ENCODE measurements around the gene CPNE8. TPM values are rescaled to one million over a fixed set of nuclear protein-coding genes. Genes with fewer than 3 reads are reported as not detected.

CPNE8 gene
- total RNA-seq, 2 donors from 2014 or later: 11.7 to 33.3 TPM

GRCh38 chr12:38695057-38695456 lies 210.3 kb downstream of the CPNE8 start:
- no peak for TF ChIP-seq CTCF (IDR thresholded peaks at IDR 0.05)
- Histone ChIP-seq H3K9ac (ENCODE audit: low read depth in 2 of 2, low read length in 2 of 2) (no peak overlapping the region), H3K9me3 (no peaks in the 10 kb centered on the region), H3K4me1 (no peaks in the 10 kb centered on the region), H3K27ac (no peak overlapping the region), H3K27me3 (no peaks in the 10 kb centered on the region), H3K4me3 (no peak overlapping the region), H3K36me3 (no peaks in the 10 kb centered on the region)
- DNase-seq: no peak
- intact Hi-C loops (cut with DNase I): no loop called here

DNA sequence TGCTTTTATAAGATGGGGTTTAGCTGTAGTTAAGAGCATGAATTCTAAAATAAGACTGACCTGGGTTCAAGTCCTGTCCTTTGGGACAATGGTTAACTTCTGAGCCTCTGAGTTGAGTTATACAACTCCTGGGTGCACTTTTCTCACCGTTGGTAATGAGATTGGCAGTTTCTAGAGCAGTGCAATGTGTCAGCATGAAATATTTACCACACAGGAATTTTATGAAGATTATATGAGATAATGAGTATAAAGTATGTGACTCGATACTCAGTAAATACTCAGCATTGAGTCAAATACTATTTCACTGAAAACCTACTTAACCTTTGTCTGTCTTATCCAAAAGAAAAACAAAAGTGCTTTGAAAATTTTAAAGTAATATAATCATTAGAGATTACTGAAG lies 214.2 kb downstream of the CPNE8 start:
- Histone ChIP-seq H3K27me3 (no peaks in the 10 kb centered on the region), H3K36me3 (no peaks in the 10 kb centered on the region), H3K9me3 (no peaks in the 10 kb centered on the region), H3K27ac (no peak overlapping the region), H3K4me1 (no peaks in the 10 kb centered on the region), H3K9ac (ENCODE audit: low read depth in 2 of 2, low read length in 2 of 2) (no peak overlapping the region), H3K4me3 (no peak overlapping the region)
- TF ChIP-seq CTCF (IDR thresholded peaks at IDR 0.05): no peak
- intact Hi-C loops (cut with DNase I): no loop called here
- DNase-seq: no peak

DNA sequence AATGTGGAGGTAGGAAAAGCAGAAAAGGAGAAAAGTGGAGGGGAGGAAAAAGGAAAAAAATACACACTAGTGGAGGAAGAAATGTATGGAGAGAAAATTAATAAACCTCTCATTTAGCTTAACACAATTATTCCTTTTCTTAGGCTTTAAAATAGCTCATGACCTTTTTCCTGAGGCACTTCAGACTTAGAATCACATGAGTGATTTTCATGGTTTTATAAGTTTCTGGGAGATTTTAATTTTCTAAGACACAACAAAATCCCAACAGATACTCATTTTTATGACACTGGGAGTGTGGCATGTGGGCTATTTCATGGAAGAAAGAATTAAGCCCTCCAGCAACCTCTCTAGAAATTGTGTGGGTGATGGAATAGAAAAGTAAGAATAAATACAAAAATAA lies 214.7 kb downstream of the CPNE8 start:
- H3K27me3 ChIP-seq: no peaks in the 10 kb centered on the region
- no peak overlapping the region for H3K27ac ChIP-seq
- TF ChIP-seq CTCF (IDR thresholded peaks at IDR 0.05): no peak
- H3K36me3 ChIP-seq: no peaks in the 10 kb centered on the region
- H3K9ac ChIP-seq (ENCODE audit: low read depth in 2 of 2, low read length in 2 of 2): no peak overlapping the region
- H3K9me3 ChIP-seq: no peaks in the 10 kb centered on the region
- no peak overlapping the region for H3K4me3 ChIP-seq
- DNase-seq: no peak
- H3K4me1 ChIP-seq: no peaks in the 10 kb centered on the region
- intact Hi-C loops (cut with DNase I): no loop called here

DNA sequence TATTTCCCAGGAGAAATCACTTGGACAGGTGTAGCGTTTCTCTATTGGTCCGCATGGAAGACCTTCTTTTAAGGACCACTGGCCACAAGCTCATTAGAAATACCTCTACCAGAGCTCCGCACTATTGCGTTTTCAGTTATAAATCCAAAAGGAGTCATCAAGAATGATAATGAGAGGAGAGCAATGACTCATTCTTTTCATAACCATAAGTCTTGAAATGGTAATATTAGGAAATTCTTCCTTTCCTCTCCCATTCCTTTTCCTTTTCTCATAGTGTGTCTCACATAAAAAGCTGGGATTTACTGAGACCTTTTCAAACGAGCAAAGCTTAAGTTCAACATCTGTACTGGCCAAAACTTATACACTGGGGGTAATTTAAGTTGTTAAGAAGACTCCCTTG lies 215.7 kb downstream of the CPNE8 start:
- intact Hi-C loops (cut with DNase I): no loop called here
- TF ChIP-seq CTCF (IDR thresholded peaks at IDR 0.05): no peak

DNA sequence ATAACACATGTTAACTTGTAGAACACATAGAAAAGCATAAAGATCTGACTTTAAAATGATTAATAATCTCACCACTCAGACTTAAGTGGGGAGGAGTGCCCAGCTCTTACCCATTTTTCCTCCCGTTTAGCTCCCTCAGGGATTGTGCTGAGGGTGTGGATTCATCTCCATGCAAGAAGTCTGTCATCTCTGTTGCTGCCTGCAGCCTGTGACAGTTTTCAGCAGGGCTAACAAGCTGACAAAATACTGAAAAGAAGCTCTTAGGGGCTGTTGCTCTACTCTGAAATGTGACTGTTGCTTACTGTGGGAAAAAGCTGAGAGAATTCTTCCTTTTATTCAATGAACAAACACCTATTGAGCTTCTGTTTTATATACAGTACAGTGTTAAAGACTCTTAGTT lies 216.2 kb downstream of the CPNE8 start:
- H3K4me1 ChIP-seq: no peaks in the 10 kb centered on the region
- no peaks in the 10 kb centered on the region for H3K27me3 ChIP-seq
- no peak overlapping the region for H3K4me3 ChIP-seq
- no peaks in the 10 kb centered on the region for H3K9me3 ChIP-seq
- no peak for TF ChIP-seq CTCF (IDR thresholded peaks at IDR 0.05)
- intact Hi-C loops (cut with DNase I): no loop called here
- H3K9ac ChIP-seq (ENCODE audit: low read depth in 2 of 2, low read length in 2 of 2): no peak overlapping the region
- no peaks in the 10 kb centered on the region for H3K36me3 ChIP-seq
- DNase-seq: no peak
- no peak overlapping the region for H3K27ac ChIP-seq

More for the DNA sequence above, 215.7 kb downstream of the CPNE8 start:
- Histone ChIP-seq H3K4me3 (no peak overlapping the region), H3K27me3 (no peaks in the 10 kb centered on the region), H3K9me3 (no peaks in the 10 kb centered on the region), H3K27ac (no peak overlapping the region), H3K4me1 (no peaks in the 10 kb centered on the region), H3K9ac (ENCODE audit: low read depth in 2 of 2, low read length in 2 of 2) (no peak overlapping the region), H3K36me3 (no peaks in the 10 kb centered on the region)
- no peak for DNase-seq

- H3K4me3 ChIP-seq: no peak overlapping the region
- TF ChIP-seq CTCF (IDR thresholded peaks at IDR 0.05): no peak
- no peak for DNase-seq
- H3K9ac ChIP-seq (ENCODE audit: low read depth in 2 of 2, low read length in 2 of 2): no peak overlapping the region
- no peaks in the 10 kb centered on the region for H3K4me1 ChIP-seq
- no peaks in the 10 kb centered on the region for H3K9me3 ChIP-seq
- no peak overlapping the region for H3K27ac ChIP-seq
- no peaks in the 10 kb centered on the region for H3K36me3 ChIP-seq
- intact Hi-C loops (cut with DNase I): no loop called here
- no peaks in the 10 kb centered on the region for H3K27me3 ChIP-seq
Measured at GRCh38 chr12:38682521-38682920, 222.9 kb downstream of the CPNE8 start.
